Activated CD4-positive, alpha-beta memory T cell treated with anti-CD3 and anti-CD28 coated beads for 36 hours (primary cell): ENCODE data around the gene IQSEC3. TPM values are rescaled to one million over a fixed set of nuclear protein-coding genes. Genes with fewer than 3 reads are reported as not detected.
"Not testable (repeated sequence)": the region's sequence is repeated elsewhere in the genome, so short reads cannot be mapped to it uniquely, and the experiment has no call there.

ENCODE experiments used
- CTCF ChIA-PET: fragments of 350-600 bp; sonication (Branson Sonifier 250); formaldehyde crosslinking; loops from one replicate; lab custom pipeline; 2021; ENCODE audit warnings: antibody characterized with exemption, inconsistent platforms; lab: Charles Lee
- POLR2A ChIA-PET: fragments of 350-600 bp; sonication (Branson Sonifier 250); formaldehyde crosslinking; loops from one replicate; lab custom pipeline; 2021; ENCODE audit warnings: antibody characterized with exemption; lab: Charles Lee
- DNase-seq: peaks from one replicate; pipeline ENCODE4 v3.0.0-alpha.2; 2020
- H3K27ac Mint-ChIP-seq: one replicate; pipeline ENCODE4 v1.8.0; 2021; ENCODE audit warnings: mixed read lengths
- H3K27me3 Mint-ChIP-seq: one replicate; pipeline ENCODE4 v1.8.0; 2021; ENCODE audit warnings: mixed read lengths
- H3K36me3 Mint-ChIP-seq: one replicate; pipeline ENCODE4 v1.8.0; 2021; ENCODE audit warnings: mixed read lengths
- H3K4me1 Mint-ChIP-seq: one replicate; pipeline ENCODE4 v1.8.0; 2021; ENCODE audit warnings: low read depth, mixed read lengths
- H3K4me3 Mint-ChIP-seq: one replicate; pipeline ENCODE4 v1.8.0; 2021; ENCODE audit warnings: mild to moderate bottlenecking, mixed read lengths
- H3K9me3 Mint-ChIP-seq: one replicate; pipeline ENCODE4 v1.8.0; 2021; ENCODE audit warnings: mixed read lengths
- intact Hi-C: fragments of 100-400 bp; cut with micrococcal nuclease; formaldehyde crosslinking; loops from one replicate; pipeline ENCODE4 v1.15.1; 2023
- total RNA-seq, 2 experiments: library from RNA; stranded (reverse); gene quantifications; one replicate each; pipeline ENCODE4 v1.2.3, GENCODE V29; 2021

The IQSEC3 gene
- total RNA-seq, 2 experiments from 2014 or later: 0.17 to 0.29 TPM

DNA sequence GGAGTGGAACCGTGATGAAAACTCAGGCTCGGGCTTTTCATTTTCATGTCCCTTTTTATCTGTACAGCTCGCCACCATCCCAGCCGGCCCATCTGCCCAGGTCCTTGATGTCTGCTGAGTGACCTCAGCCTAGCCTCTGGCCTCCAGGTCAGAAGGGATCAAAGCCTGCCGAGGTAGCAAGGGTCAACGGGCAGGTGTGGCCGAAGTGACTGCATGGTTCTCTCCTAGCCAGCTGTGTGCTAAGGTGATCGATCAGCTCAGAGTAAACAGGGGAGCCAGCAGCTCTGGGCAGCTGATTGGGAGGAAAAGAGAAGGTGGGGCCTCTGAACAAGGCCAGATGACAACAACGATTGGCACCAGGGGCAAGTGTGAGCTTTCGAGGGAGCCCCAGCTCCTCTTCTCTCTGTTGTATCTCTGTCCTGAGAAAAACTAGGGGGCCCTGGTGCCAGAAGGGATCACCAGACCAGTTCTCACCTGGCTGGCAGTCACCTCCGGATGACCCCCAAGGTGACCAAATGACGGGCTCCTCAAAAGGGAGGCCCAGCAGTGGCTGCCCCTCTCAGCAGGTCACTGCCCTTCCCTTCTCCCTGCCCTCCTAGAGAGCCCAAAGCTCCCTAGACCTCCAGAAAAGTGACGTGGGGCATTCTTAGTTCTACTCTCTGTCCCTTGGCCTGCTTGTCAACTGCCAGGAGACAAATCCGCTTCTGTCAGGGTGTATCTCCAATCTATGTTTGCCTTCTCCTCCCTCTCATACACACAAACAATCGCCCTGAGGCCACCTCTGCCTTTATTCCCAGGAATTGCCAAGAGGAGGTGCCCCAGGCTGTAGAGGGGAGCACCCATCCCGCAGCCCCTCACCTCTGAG, 143.9 kb downstream of the IQSEC3 start:
- Mint-ChIP-seq H3K27me3 (peaks cover 55% of the 10 kb centered on the region), H3K36me3 (no peaks in the 10 kb centered on the region), H3K27ac (no peak overlapping the region), H3K4me1 (peaks cover 2% of the 10 kb centered on the region), H3K4me3 (no peak overlapping the region), H3K9me3 (no peaks in the 10 kb centered on the region)
- POLR2A ChIA-PET: no interaction called here
- CTCF ChIA-PET: interaction anchor here (1.6 kb wide), 1 partner anchor 9 kb away, joined by 6 read pairs; no protein-coding TSS in a partner anchor
- DNase-seq: no peak
- intact Hi-C loops: no loop called here

DNA sequence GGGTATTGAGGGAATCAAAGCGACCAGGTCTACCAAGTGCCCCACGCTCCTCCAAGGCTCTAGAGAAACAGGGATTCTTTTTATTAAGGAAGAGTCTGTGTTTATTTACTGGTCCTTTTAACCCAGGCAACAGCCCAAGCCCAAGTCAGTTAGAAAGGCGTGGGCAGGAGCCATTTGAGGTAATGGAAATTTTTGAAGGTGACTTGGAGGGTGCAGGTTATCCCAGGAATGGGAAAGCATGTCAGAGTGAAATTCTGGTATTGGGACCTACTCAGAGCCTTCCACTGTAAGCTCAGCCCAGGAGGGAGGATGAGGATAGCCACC, 144.5 kb downstream of the IQSEC3 start:
- POLR2A ChIA-PET: no interaction called here

DNA sequence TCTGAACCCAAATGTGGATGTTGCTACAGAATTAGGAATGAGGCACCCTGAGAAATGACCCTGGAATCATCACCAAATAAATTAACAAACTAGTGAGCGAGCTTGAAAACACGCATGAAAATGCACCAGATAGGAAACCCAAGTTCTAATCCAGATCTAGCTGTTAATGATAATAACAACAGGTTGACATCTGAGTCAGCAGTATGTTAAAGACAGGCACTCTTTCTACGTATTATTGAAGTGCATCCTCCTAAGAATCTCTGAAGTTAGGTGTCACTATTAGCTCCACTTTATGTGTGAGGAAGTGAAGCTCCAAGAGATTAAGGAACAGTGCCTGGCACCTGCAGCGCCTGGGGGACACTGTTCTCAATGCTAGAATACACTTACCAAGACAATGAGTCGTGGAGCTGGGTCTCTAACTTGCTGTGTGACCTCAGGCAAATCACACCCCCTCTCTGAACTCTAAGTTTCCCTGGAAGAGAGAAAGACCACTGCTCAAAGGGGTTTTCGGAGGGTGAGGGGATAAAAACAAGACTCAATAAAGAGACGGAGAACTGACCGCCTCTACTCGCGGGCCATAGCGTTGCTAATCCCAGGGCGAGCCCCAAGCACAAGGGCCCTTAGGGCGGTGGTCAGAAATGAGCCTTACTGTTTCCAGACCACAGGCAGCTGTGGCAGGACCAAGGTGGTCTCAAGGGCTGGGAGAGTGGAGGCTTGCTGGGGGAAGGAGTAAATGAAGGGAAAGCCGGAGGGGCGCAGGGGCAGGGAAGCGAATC, 145.3 kb downstream of the IQSEC3 start:
- ChIA-PET CTCF (interaction anchor here (0.8 to 1.6 kb wide), 3 partner anchors 8 to 23 kb away, joined by 3 to 6 read pairs (median 3); no protein-coding TSS in a partner anchor), POLR2A (interaction anchor here (1.2 kb wide), 1 partner anchor 18 kb away, joined by 3 read pairs; no protein-coding TSS in a partner anchor)
- intact Hi-C loops: no loop called here
- no peak overlapping the region for H3K4me3 Mint-ChIP-seq
- no peaks in the 10 kb centered on the region for H3K36me3 Mint-ChIP-seq
- peaks cover 2% of the 10 kb centered on the region for H3K4me1 Mint-ChIP-seq
- DNase-seq: no peak
- peaks cover 46% of the 10 kb centered on the region for H3K27me3 Mint-ChIP-seq
- no peaks in the 10 kb centered on the region for H3K9me3 Mint-ChIP-seq
- no peak overlapping the region for H3K27ac Mint-ChIP-seq

More for the DNA sequence above, 144.5 kb downstream of the IQSEC3 start:
- no peak overlapping the region for H3K4me3 Mint-ChIP-seq
- H3K9me3 Mint-ChIP-seq: no peaks in the 10 kb centered on the region
- intact Hi-C loops: no loop called here
- H3K4me1 Mint-ChIP-seq: peaks cover 2% of the 10 kb centered on the region
- peaks cover 50% of the 10 kb centered on the region for H3K27me3 Mint-ChIP-seq
- CTCF ChIA-PET: interaction anchor here (1.6 kb wide), 2 partner anchors 9 to 22 kb away, joined by 3 to 6 read pairs; no protein-coding TSS in a partner anchor
- no peaks in the 10 kb centered on the region for H3K36me3 Mint-ChIP-seq
- H3K27ac Mint-ChIP-seq: no peak overlapping the region
- no peak for DNase-seq

DNA sequence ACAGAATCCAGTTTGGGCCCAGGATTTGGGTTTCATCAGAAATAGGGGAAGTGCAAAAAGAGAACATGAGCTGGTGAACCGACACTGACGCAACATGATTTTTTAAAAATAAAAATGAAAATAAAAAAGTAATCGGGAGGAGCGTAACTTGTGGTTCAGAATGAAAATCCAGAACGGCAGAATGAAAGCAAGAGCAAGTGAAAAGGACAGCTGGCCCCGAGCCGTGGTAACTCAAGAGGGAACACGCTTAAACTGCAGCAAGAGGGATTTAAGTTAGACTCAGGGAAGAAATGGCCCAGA, 145.8 kb downstream of the IQSEC3 start:
- intact Hi-C loops: no loop called here

GRCh38 chr12:212715-213526, 146.4 kb downstream of the IQSEC3 start:
- Mint-ChIP-seq H3K4me3 (no peak overlapping the region), H3K27ac (no peak overlapping the region), H3K4me1 (peaks cover 2% of the 10 kb centered on the region), H3K9me3 (no peaks in the 10 kb centered on the region), H3K27me3 (peaks cover 43% of the 10 kb centered on the region), H3K36me3 (no peaks in the 10 kb centered on the region)
- intact Hi-C loops: no loop called here
- no peak for DNase-seq
- CTCF ChIA-PET: interaction anchor here (0.8 to 1.6 kb wide), 3 partner anchors 10 to 24 kb away, joined by 3 read pairs; no protein-coding TSS in a partner anchor
- POLR2A ChIA-PET: interaction anchor here (1.2 kb wide), 1 partner anchor 17 kb away, joined by 3 read pairs; no protein-coding TSS in a partner anchor

More for the DNA sequence above, 145.8 kb downstream of the IQSEC3 start:
- Mint-ChIP-seq H3K9me3 (no peaks in the 10 kb centered on the region), H3K27ac (no peak overlapping the region), H3K27me3 (peaks cover 43% of the 10 kb centered on the region), H3K4me3 (no peak overlapping the region), H3K4me1 (peaks cover 2% of the 10 kb centered on the region), H3K36me3 (no peaks in the 10 kb centered on the region)
- CTCF ChIA-PET: interaction anchor here (0.8 to 1.6 kb wide), 3 partner anchors 9 to 24 kb away, joined by 3 read pairs; no protein-coding TSS in a partner anchor
- POLR2A ChIA-PET: interaction anchor here (1.2 kb wide), 1 partner anchor 17 kb away, joined by 3 read pairs; no protein-coding TSS in a partner anchor
- no peak for DNase-seq

DNA sequence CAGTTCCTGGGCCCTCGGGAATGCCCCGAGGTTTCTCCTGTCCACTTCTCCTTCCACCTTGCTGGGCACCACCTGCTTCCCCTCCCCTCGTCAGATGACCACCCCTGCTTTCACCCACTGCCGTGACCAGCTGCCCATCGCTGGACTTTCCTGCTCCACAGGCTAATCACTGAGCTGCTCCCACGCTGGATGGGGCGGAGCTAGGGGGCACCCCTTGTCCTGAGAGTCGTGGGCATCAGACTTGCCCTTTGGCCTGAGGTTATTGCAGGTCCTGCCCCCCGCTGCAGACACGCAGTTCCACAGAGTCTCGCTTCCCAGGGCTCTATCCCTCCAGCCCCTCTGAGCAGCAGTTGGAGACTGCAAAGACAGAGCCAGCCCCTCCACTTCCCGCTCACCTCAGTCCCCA, 147.0 kb downstream of the IQSEC3 start:
- ChIA-PET CTCF (interaction anchor here (1.3 kb wide), 1 partner anchor 11 kb away, joined by 3 read pairs; no protein-coding TSS in a partner anchor), POLR2A (no interaction called here)
- H3K27me3 Mint-ChIP-seq: peaks cover 43% of the 10 kb centered on the region
- H3K36me3 Mint-ChIP-seq: no peaks in the 10 kb centered on the region
- peaks cover 2% of the 10 kb centered on the region for H3K4me1 Mint-ChIP-seq
- no peaks in the 10 kb centered on the region for H3K9me3 Mint-ChIP-seq
- no peak overlapping the region for H3K4me3 Mint-ChIP-seq
- no peak overlapping the region for H3K27ac Mint-ChIP-seq
- DNase-seq: no peak
- intact Hi-C loops: no loop called here

DNA sequence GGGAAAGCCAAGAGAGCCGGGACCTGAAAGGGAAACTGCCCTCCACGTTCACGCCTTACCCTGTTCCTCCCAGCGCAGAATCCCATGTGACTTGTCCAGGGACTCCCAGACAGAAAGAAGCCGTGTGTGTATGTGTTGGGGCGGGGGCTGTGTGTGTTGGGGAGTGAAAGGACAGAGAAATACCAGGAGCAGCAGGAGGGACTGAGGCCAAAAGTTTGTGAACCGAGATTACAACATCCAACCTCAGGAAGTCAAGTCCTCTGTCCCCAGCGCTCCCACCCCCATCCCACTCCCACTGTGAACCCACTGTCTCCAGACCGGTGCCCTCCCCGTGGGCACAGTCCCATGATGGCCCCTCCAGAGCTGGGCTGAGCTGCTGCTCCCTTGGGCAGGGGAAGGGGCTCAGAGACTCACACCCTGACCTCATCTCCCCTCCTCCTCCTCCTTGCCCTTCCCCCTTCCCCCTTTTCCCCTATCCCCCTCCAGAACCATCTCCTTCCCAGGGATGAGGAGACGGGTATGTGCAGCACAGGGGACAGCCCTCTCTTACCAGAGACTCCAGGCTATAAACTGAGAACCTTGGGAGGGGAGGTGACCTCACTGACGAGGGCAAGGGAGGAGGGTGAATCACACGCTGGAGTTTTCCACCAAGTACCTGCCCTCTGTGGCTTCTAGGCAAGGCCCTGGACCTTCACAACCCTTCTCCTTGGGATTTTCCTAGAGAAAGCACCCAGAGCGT, 147.6 kb downstream of the IQSEC3 start, which contains the start of gene SLC6A12:
TSS of gene SLC6A12 (minus strand) at position 155 of the 739 bp plus-strand sequence. CDS start 4,171 bp downstream, outside the sequence.
- Mint-ChIP-seq H3K36me3 (no peaks in the 10 kb centered on the region), H3K4me3 (no peak within 1 kb of the TSS), H3K9me3 (no peaks in the 10 kb centered on the region), H3K27ac (no peak within 1 kb of the TSS), H3K27me3 (peaks cover 42% of the 10 kb centered on the region), H3K4me1 (peaks cover 2% of the 10 kb centered on the region)
- DNase-seq: no peak
- ChIA-PET POLR2A (no interaction called here), CTCF (interaction anchor here (1.3 kb wide), 1 partner anchor 11 kb away, joined by 3 read pairs; no protein-coding TSS in a partner anchor)
- intact Hi-C loops: no loop called here

DNA sequence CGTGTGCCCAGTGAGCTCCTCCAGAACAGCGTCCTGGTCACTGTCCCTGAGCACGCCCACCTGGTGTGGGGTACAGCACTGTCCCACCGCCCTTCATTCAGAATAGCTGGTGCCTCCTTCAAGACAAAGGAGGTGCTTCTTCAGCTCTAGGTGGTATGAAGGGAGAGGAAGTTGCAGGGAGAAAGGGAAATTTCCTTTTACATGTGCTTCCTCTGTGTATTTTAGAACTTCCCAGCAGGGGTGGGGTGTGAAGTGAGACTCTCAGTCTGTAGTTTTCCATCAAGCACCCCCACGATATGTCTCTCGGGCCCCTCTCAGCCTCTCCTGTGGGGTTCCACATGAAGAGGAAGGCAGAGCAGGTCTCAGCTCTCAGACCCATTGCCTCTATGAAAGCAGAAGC, 148.5 kb downstream of the IQSEC3 start:
- CTCF ChIA-PET: no interaction called here
- intact Hi-C loops: no loop called here

GRCh38 chr12:217029-217428, 150.5 kb downstream of the IQSEC3 start:
- intact Hi-C loops, H3K27ac Mint-ChIP-seq, H3K4me1 Mint-ChIP-seq, H3K4me3 Mint-ChIP-seq, POLR2A ChIA-PET, DNase-seq, H3K36me3 Mint-ChIP-seq, H3K9me3 Mint-ChIP-seq: not testable (repeated sequence)
- peaks cover 25% of the 10 kb centered on the region for H3K27me3 Mint-ChIP-seq
- CTCF ChIA-PET: interaction anchor here (0.6 kb wide), 1 partner anchor 14 kb away, joined by 4 read pairs; no protein-coding TSS in a partner anchor

More for the DNA sequence above, 148.5 kb downstream of the IQSEC3 start:
- Mint-ChIP-seq H3K27ac (no peak overlapping the region), H3K36me3 (no peaks in the 10 kb centered on the region), H3K4me3 (no peak overlapping the region), H3K27me3 (peaks cover 36% of the 10 kb centered on the region), H3K9me3 (no peaks in the 10 kb centered on the region), H3K4me1 (peaks cover 2% of the 10 kb centered on the region)
- POLR2A ChIA-PET: no interaction called here
- DNase-seq: no peak

DNA sequence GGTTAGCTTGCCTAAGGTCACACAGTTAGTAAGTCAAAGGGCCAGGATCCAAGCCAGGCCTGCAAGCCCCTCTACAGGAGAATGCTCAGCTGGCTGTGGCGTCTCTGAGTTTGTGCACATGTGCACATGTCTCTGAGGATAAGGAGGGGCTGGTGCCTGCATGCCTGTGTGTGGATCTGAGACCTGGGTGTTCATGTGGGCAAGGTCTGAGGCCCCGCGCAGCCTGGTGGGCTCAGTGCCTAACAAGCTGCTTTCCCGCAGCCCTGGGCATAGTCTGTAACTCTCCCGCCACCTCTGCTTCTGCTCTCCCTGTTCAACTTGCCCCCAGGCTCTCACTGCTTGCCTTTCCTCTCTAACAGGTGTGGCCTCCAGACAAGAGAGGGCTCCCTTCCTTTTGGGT, 151.7 kb downstream of the IQSEC3 start:
- Mint-ChIP-seq H3K27me3 (peaks cover 14% of the 10 kb centered on the region), H3K27ac (no peak overlapping the region), H3K4me1 (no peaks in the 10 kb centered on the region), H3K36me3 (no peaks in the 10 kb centered on the region), H3K9me3 (no peaks in the 10 kb centered on the region), H3K4me3 (no peak overlapping the region)
- CTCF ChIA-PET: interaction anchor here (2.7 kb wide), 1 partner anchor 29 kb away, joined by 8 read pairs; no protein-coding TSS in a partner anchor
- POLR2A ChIA-PET: no interaction called here
- intact Hi-C loops: no loop called here
- no peak for DNase-seq
